ENCODE results near the gene GYS1. TPM values are rescaled to one million over a fixed set of nuclear protein-coding genes. Genes with fewer than 3 reads are reported as not detected.
"Not testable (repeated sequence)": the region's sequence is repeated elsewhere in the genome, so short reads cannot be mapped to it uniquely, and the experiment has no call there.

Gene GYS1
- total and polyA plus RNA-seq, 10 of the 15 experiments (the other 5 are each of a cell fraction or from before 2014, with no cell fraction given), result 3.7 to 62.0 (median 37.3) TPM

DNA sequence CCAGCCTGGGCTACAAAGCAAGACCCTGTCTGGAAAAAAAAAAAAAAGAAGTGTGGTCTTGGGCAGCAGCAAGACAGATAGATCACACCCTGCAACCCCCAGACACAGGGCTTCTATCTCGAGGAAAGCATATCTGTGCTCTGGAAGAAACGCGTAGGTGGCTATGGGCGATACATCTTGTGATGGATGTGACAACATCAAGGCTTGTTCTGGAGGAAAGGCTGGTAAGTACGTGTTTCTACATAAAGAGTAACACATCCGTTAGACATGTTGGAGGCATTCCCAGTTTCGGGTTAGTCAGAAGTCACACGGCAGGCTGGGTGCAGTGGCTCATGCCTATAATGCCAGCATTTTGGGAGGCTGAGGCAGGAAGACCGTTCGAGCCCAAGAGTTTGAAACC is 66.2 kb downstream of the GYS1 start:
- Histone ChIP-seq H3K4me2 (ENCODE audit: control insufficient read depth, insufficient read depth) (no peak overlapping the region), H3K36me3 (ENCODE audit: control insufficient read depth in 2 of 2, insufficient read depth in 2 of 2, low read length in 1 of 2) (no peaks in the 10 kb centered on the region), H3K9me3 (replicated peaks; ENCODE audit: control insufficient read depth, insufficient read depth, low read length) (no peaks in the 10 kb centered on the region), H3K27me3 (replicated peaks in 1 of 2; ENCODE audit: control insufficient read depth in 2 of 2, insufficient read depth in 2 of 2, low read length in 1 of 2) (no peaks in the 10 kb centered on the region), H3K79me2 (ENCODE audit: control insufficient read depth, insufficient read depth, low read length) (no peaks in the 10 kb centered on the region), H3K4me3 (no peak overlapping the region), H2AFZ (ENCODE audit: control insufficient read depth, low read depth, low read length) (no peak overlapping the region), H3K9ac (ENCODE audit: control insufficient read depth, insufficient read depth, low read length) (no peak overlapping the region), H4K20me1 (ENCODE audit: control insufficient read depth, insufficient read depth) (no peaks in the 10 kb centered on the region), H3K27ac (ENCODE audit: control insufficient read depth, insufficient read depth) (no peak overlapping the region), H3K4me1 (ENCODE audit: control insufficient read depth, insufficient read depth, low read length) (no peaks in the 10 kb centered on the region)
- WGBS (ENCODE audit: insufficient coverage, insufficient replicate concordance, low lambda C conversion rate, missing lambda C conversion rate), result 55% methylated on average over 10 of the region's 10 CpGs
- ChIA-PET CTCF (no interaction called here), RAD21 (ENCODE audit: unreplicated experiment) (no interaction called here), SMC1A (ENCODE audit: uncharacterized antibody, unreplicated experiment) (no interaction called here), POLR2A (no interaction called here)
- no peak for ATAC-seq
- FAIRE-seq, result no peak
- TF ChIP-seq TBL1XR1 (IDR thresholded peaks at IDR 0.05; ENCODE audit: low read depth, low read length) (no peak), BRCA1 (IDR thresholded peaks at IDR 0.05; ENCODE audit: low read depth, low read length) (no peak), CEBPB (IDR thresholded peaks at IDR 0.05; ENCODE audit: borderline replicate concordance in 1 of 2, low read depth in 2 of 2, low read length in 2 of 2) (no peak), CHD2 (IDR thresholded peaks at IDR 0.05; ENCODE audit: borderline replicate concordance, low read depth, low read length) (no peak), MEF2B (IDR thresholded peaks at IDR 0.05; ENCODE audit: partially characterized antibody, poor library complexity, severe bottlenecking) (no peak), CBX3 (IDR thresholded peaks at IDR 0.05; ENCODE audit: borderline replicate concordance, low read depth) (no peak), NR2C1 (IDR thresholded peaks at IDR 0.05) (no peak), ELK1 (IDR thresholded peaks at IDR 0.05; ENCODE audit: low read depth, low read length) (no peak), SKIL (IDR thresholded peaks at IDR 0.05; ENCODE audit: low read depth, poor library complexity, severe bottlenecking) (no peak)
- TF ChIP-seq, protein P1, sequence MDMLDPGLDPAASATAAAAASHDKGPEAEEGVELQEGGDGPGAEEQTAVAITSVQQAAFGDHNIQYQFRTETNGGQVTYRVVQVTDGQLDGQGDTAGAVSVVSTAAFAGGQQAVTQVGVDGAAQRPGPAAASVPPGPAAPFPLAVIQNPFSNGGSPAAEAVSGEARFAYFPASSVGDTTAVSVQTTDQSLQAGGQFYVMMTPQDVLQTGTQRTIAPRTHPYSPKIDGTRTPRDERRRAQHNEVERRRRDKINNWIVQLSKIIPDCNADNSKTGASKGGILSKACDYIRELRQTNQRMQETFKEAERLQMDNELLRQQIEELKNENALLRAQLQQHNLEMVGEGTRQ (IDR thresholded peaks at IDR 0.05; ENCODE audit: borderline replicate concordance, low read depth, low read length), result no peak
- no peak for DNase-seq (ENCODE audit: low read depth, low spot score)
- in situ Hi-C loops (cut with MboI), result no loop called here
- intact Hi-C loops (cut with micrococcal nuclease; ENCODE audit: unreplicated experiment), result no loop called here
- no TSS peak for BruUV-seq (replicated peaks)

DNA sequence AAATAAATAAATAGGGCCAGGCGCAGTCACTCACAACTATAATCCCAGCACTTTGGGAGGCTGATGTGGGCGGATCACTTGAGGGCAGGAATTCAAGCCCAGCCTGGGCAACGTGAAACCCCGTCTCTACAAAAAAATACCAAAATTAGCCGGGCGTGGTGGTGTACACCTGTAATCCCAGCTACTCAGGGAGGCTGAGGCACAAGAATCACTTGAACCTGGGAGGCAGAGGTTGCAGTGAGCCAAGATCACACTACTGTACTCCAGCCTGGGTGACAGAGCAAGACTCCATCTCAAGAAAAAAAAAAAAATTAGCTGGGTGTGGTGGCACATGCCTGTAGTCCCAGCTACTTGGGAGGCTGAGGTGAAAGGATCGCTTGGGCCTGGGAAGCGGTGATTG is 67.2 kb downstream of the GYS1 start:
- BruUV-seq (replicated peaks); in situ Hi-C loops (cut with MboI); DNase-seq (ENCODE audit: low read depth, low spot score); SMC1A ChIA-PET (ENCODE audit: uncharacterized antibody, unreplicated experiment); H3K4me3 ChIP-seq; H3K27ac ChIP-seq (ENCODE audit: control insufficient read depth, insufficient read depth); intact Hi-C loops (cut with micrococcal nuclease; ENCODE audit: unreplicated experiment); H4K20me1 ChIP-seq (ENCODE audit: control insufficient read depth, insufficient read depth); FAIRE-seq; H3K9me3 ChIP-seq (replicated peaks; ENCODE audit: control insufficient read depth, insufficient read depth, low read length); H2AFZ ChIP-seq (ENCODE audit: control insufficient read depth, low read depth, low read length); H3K4me1 ChIP-seq (ENCODE audit: control insufficient read depth, insufficient read depth, low read length); H3K27me3 ChIP-seq (replicated peaks in 1 of 2; ENCODE audit: control insufficient read depth in 2 of 2, insufficient read depth in 2 of 2, low read length in 1 of 2); RAD21 ChIA-PET (ENCODE audit: unreplicated experiment); POLR2A ChIA-PET; H3K9ac ChIP-seq (ENCODE audit: control insufficient read depth, insufficient read depth, low read length); H3K36me3 ChIP-seq (ENCODE audit: control insufficient read depth in 2 of 2, insufficient read depth in 2 of 2, low read length in 1 of 2); H3K79me2 ChIP-seq (ENCODE audit: control insufficient read depth, insufficient read depth, low read length); H3K4me2 ChIP-seq (ENCODE audit: control insufficient read depth, insufficient read depth); ATAC-seq: not testable (repeated sequence)
- 84% methylated on average over 8 of the region's 8 CpGs for WGBS (ENCODE audit: insufficient coverage, insufficient replicate concordance, low lambda C conversion rate, missing lambda C conversion rate)
- CTCF ChIA-PET, result interaction anchor here (1.1 kb wide), 1 partner anchor 45 kb away, joined by 3 read pairs; no protein-coding TSS in a partner anchor

Measured in GM12878 (cell line).